Endothelial cell of umbilical vein (primary cell): ENCODE measurements around the gene SLC39A13. TPM values are rescaled to one million over a fixed set of nuclear protein-coding genes. Genes with fewer than 3 reads are reported as not detected.

Experiments
- BruUV-seq: library from RNA; stranded (reverse); fragments of 400-500 nt; replicated peaks from 2 replicates; lab custom pipeline; 2021; lab: Mats Ljungman, UMichigan
- CTCF ChIA-PET: fragments of 300-600, 350-600 bp; sonication (Branson Sonifier 250); formaldehyde crosslinking; loops from one replicate; lab custom pipeline; 2021; ENCODE audit warnings: antibody characterized with exemption, inconsistent platforms; lab: Charles Lee
- POLR2A ChIA-PET: fragments of 300-600, 350-600 bp; sonication (Branson Sonifier 250); formaldehyde crosslinking; loops from one replicate; lab custom pipeline; 2021; ENCODE audit warnings: antibody characterized with exemption, inconsistent platforms; lab: Charles Lee
- DNase-seq: peaks from one replicate; pipeline ENCODE4 v3.0.0-alpha.2; 2011; ENCODE audit warnings: low read depth, low spot score
- FAIRE-seq: peaks from 2 replicates; lab custom pipeline; 2011; peaks lifted over from hg19 to GRCh38; lab: Jason Lieb, UNC
- H2AFZ ChIP-seq: 2 replicates; pipeline ENCODE4 v1.6.0; 2012; ENCODE audit warnings: low read depth, low read length, control low read depth, inconsistent platforms
- H3K27ac ChIP-seq: 2 replicates; pipeline ENCODE4 v1.5.1; 2011; ENCODE audit warnings: low read depth, mild to moderate bottlenecking, control low read depth, low read length, moderate library complexity; ENCODE audit not compliant: insufficient read depth
- H3K27me3 ChIP-seq, 2 experiments: 2 replicates each; pipeline versions ENCODE4 v1.6.0 to v1.6.1; 2011; ENCODE audit warnings: low read length in 2 of 2, mixed read lengths in 1 of 2; ENCODE audit not compliant: control insufficient read depth in 2 of 2, insufficient read depth in 2 of 2
- H3K36me3 ChIP-seq, 2 experiments: 2 replicates in 1 of 2; 3 replicates in 1 of 2; pipeline ENCODE4 v1.5.1; 2011; ENCODE audit warnings: low read length in 2 of 2, mild to moderate bottlenecking in 1 of 2, moderate library complexity in 1 of 2; ENCODE audit not compliant: control insufficient read depth in 2 of 2, insufficient read depth in 2 of 2; ENCODE audit errors: extremely low read depth in 1 of 2
- H3K4me1 ChIP-seq: 3 replicates; pipeline ENCODE4 v1.5.1; 2011; ENCODE audit warnings: mild to moderate bottlenecking, low read length; ENCODE audit not compliant: control insufficient read depth, insufficient read depth; ENCODE audit errors: extremely low read depth
- H3K4me2 ChIP-seq: 2 replicates; pipeline ENCODE4 v1.6.1; 2011; ENCODE audit warnings: low read length, control low read depth, mixed read lengths; ENCODE audit not compliant: insufficient read depth
- H3K4me3 ChIP-seq, 3 experiments: fragments of 200-600 bp in 1 of 3; sonication (generic), shearing (Covaris generic) in 1 of 3; replicated peaks in 1 of 3; 2 replicates each; pipeline ENCODE4 v1.5.1; 2011 to 2016; ENCODE audit warnings: control low read depth in 3 of 3, low read length in 3 of 3, mild to moderate bottlenecking in 2 of 3, inconsistent platforms in 1 of 3, low read depth in 1 of 3, moderate library complexity in 1 of 3; ENCODE audit not compliant: insufficient read depth in 1 of 3
- H3K79me2 ChIP-seq: 2 replicates; pipeline ENCODE4 v1.6.0; 2012; ENCODE audit warnings: low read length, inconsistent platforms; ENCODE audit not compliant: control insufficient read depth, insufficient read depth
- H3K9ac ChIP-seq: replicated peaks from 2 replicates; pipeline ENCODE3; 2011; ENCODE audit warnings: low read length, control low read depth; ENCODE audit not compliant: insufficient read depth; ENCODE audit errors: extremely low read depth
- H3K9me1 ChIP-seq: replicated peaks from 3 replicates; pipeline ENCODE4 v1.6.0; 2011; ENCODE audit warnings: mild to moderate bottlenecking, low read length; ENCODE audit not compliant: control insufficient read depth, insufficient read depth; ENCODE audit errors: extremely low read depth
- H3K9me3 ChIP-seq: replicated peaks from 2 replicates; pipeline ENCODE4 v1.5.1; 2012; ENCODE audit warnings: low read length, inconsistent platforms; ENCODE audit not compliant: control insufficient read depth, insufficient read depth
- H4K20me1 ChIP-seq: replicated peaks from 2 replicates; pipeline ENCODE3; 2011; ENCODE audit warnings: mild to moderate bottlenecking, low read length; ENCODE audit not compliant: control insufficient read depth, insufficient read depth; ENCODE audit errors: extremely low read depth
- EZH2 ChIP-seq: IDR thresholded peaks from 2 replicates; pipeline ENCODE4 v1.6.1; 2012; ENCODE audit warnings: borderline replicate concordance, low read depth, mild to moderate bottlenecking, moderate library complexity, low read length, inconsistent platforms; ENCODE audit not compliant: severe bottlenecking
- FOS ChIP-seq: IDR thresholded peaks from 2 replicates; pipeline ENCODE4 v1.6.1; 2011; ENCODE audit warnings: mild to moderate bottlenecking, low read length, moderate library complexity, borderline replicate concordance; ENCODE audit not compliant: insufficient read depth
- GATA2 ChIP-seq: IDR thresholded peaks from 2 replicates; pipeline ENCODE4 v1.7.0; 2011; ENCODE audit warnings: low read depth, mild to moderate bottlenecking, moderate library complexity, mixed read lengths, low read length; ENCODE audit not compliant: insufficient read length, insufficient read depth
- JUN ChIP-seq: IDR thresholded peaks from 2 replicates; pipeline ENCODE4 v1.6.1; 2011; ENCODE audit warnings: borderline replicate concordance, low read depth; ENCODE audit not compliant: insufficient read length, insufficient read depth
- MYC ChIP-seq: IDR thresholded peaks from one replicate; pipeline ENCODE4 v1.6.1; 2011; ENCODE audit warnings: mild to moderate bottlenecking, low read depth, low read length
- POLR2A ChIP-seq: IDR thresholded peaks from 2 replicates; pipeline ENCODE4 v1.6.1; 2012; ENCODE audit warnings: low read depth, mild to moderate bottlenecking, control low read depth, low read length
- POLR2AphosphoS5 ChIP-seq: IDR thresholded peaks from 2 replicates; pipeline ENCODE4 v1.6.1; 2012; ENCODE audit warnings: low read depth, mild to moderate bottlenecking, control low read depth, low read length, moderate library complexity; ENCODE audit not compliant: insufficient read depth
- dilution Hi-C: fragments of 300-500 bp; cut with MboI; formaldehyde crosslinking; loops from one replicate; pipeline ENCODE4 v1.15.0; 2019; ENCODE audit warnings: low sequenced_read_pairs; ENCODE audit not compliant: extremely low pct_ligation_motif_present
- intact Hi-C: fragments of 100-400 bp; cut with micrococcal nuclease; formaldehyde crosslinking; loops from one replicate; pipeline ENCODE4 v1.10.0; 2022
- polyA plus RNA-seq, 4 experiments: library from polyadenylated mRNA; depleted of rRNA in 3 of 4; stranded (reverse) in 3 of 4; unstranded in 1 of 4; fragments of >200 nt; gene quantifications; 2 replicates each; pipeline versions ENCODE4 v1.2.1 to v1.2.3, GENCODE V29; 2011 to 2012; ENCODE audit warnings: missing spikeins in 1 of 4
- total RNA-seq: library from RNA; stranded (reverse); gene quantifications from 2 replicates; pipeline ENCODE4 v1.2.3, GENCODE V29; 2021
- TF ChIP-seq, protein P1 (sequence below), 2 donors: IDR thresholded peaks; 1 replicate in 1 of 2; 2 replicates in 1 of 2; pipeline ENCODE4 v1.5.1; 2011; ENCODE audit warnings: low read length in 2 of 2, mild to moderate bottlenecking in 2 of 2, moderate library complexity in 2 of 2, control low read depth in 1 of 2, inconsistent platforms in 1 of 2, low read depth in 1 of 2; ENCODE audit not compliant: insufficient read depth in 1 of 2; ENCODE audit errors: extremely low read depth in 1 of 2
- TF ChIP-seq, protein P2 (sequence below): IDR thresholded peaks from 2 replicates; pipeline ENCODE4 v1.6.1; 2011; ENCODE audit not compliant: insufficient read depth, insufficient read length

The SLC39A13 gene
- total and polyA plus RNA-seq, 2 donors (not counting 3 experiments of a cell fraction or from before 2014, with no cell fraction given) = 91.9 to 94.3 TPM

DNA sequence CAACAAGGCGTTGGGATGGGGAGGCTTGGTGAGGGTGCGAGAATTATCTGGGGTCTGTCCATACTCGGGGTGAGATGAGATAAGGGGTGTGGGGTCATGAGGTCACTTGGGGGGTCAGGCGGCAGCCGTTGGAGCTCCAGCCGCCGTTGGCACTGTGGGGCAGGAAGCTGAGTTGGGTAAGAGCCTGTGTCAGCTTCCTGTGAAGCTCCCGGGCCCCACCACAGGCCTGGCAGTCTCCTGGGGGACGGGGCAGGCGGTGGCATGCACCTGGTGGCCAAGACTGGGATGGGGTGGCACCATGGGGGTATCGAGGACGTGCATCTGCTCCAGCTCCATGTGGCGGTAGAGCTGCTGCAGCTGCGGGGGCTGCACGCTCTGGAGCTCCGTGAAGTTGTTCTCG lies 48.8 kb upstream of the SLC39A13 start:
- Histone ChIP-seq H3K27me3 (no peaks in the 10 kb centered on the region), H3K4me3 (no peak overlapping the region), H3K36me3 (no peaks in the 10 kb centered on the region), H2AFZ (no peak overlapping the region), H3K27ac (no peak overlapping the region), H4K20me1 (no peaks in the 10 kb centered on the region), H3K4me1 (no peaks in the 10 kb centered on the region), H3K9ac (no peak overlapping the region), H3K9me1 (no peaks in the 10 kb centered on the region), H3K9me3 (no peaks in the 10 kb centered on the region), H3K79me2 (no peaks in the 10 kb centered on the region), H3K4me2 (no peak overlapping the region)
- TF ChIP-seq, protein P1, sequence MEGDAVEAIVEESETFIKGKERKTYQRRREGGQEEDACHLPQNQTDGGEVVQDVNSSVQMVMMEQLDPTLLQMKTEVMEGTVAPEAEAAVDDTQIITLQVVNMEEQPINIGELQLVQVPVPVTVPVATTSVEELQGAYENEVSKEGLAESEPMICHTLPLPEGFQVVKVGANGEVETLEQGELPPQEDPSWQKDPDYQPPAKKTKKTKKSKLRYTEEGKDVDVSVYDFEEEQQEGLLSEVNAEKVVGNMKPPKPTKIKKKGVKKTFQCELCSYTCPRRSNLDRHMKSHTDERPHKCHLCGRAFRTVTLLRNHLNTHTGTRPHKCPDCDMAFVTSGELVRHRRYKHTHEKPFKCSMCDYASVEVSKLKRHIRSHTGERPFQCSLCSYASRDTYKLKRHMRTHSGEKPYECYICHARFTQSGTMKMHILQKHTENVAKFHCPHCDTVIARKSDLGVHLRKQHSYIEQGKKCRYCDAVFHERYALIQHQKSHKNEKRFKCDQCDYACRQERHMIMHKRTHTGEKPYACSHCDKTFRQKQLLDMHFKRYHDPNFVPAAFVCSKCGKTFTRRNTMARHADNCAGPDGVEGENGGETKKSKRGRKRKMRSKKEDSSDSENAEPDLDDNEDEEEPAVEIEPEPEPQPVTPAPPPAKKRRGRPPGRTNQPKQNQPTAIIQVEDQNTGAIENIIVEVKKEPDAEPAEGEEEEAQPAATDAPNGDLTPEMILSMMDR (IDR thresholded peaks at IDR 0.05; ENCODE audit: extremely low read depth in 1 of 2, insufficient read depth in 1 of 2, low read depth in 1 of 2, low read length in 2 of 2) = no peak
- no peak for TF ChIP-seq MYC
- no peak for TF ChIP-seq EZH2
- no peak for TF ChIP-seq POLR2A
- TF ChIP-seq, protein P2, sequence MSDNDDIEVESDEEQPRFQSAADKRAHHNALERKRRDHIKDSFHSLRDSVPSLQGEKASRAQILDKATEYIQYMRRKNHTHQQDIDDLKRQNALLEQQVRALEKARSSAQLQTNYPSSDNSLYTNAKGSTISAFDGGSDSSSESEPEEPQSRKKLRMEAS = no peak
- intact Hi-C loops = no loop called here
- ChIA-PET POLR2A (no interaction called here), CTCF (interaction anchor here (0.8 to 1.2 kb wide), 2 partner anchors 15 to 207 kb away, joined by 3 to 4 read pairs; no protein-coding TSS in a partner anchor)
- DNase-seq = no peak
- no TSS peak for BruUV-seq
- dilution Hi-C loops = no loop called here
- no peak for FAIRE-seq

DNA sequence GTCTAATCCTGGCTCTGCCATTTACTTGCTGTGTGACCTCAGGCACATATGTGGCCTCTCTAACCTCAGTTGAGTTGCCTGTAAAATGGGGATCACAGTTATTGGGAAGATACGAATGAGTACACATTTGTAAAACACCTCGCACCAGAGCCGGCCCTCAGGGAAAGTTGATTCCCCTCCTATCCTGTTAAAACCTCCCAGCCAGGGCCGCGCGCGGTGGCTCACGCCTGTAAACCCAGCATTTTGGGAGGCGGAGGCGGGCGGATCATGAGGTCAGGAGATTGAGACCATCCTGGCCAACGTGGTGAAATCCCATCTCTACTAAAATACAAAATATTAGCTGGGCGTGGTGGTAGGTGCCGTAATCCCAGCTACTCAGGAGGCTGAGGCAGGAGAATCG lies 48.0 kb upstream of the SLC39A13 start:
- no TSS peak for BruUV-seq
- Histone ChIP-seq H3K79me2 (no peaks in the 10 kb centered on the region), H3K36me3 (no peaks in the 10 kb centered on the region), H3K9me3 (no peaks in the 10 kb centered on the region), H4K20me1 (no peaks in the 10 kb centered on the region), H3K4me2 (no peak overlapping the region), H3K9me1 (no peaks in the 10 kb centered on the region), H3K27ac (no peak overlapping the region), H3K27me3 (no peaks in the 10 kb centered on the region), H2AFZ (no peak overlapping the region), H3K9ac (no peak overlapping the region), H3K4me3 (no peak overlapping the region), H3K4me1 (no peaks in the 10 kb centered on the region)
- CTCF ChIA-PET = interaction anchor here (0.8 to 1.2 kb wide), 3 partner anchors 14 to 207 kb away, joined by 3 to 4 read pairs (median 3); no protein-coding TSS in a partner anchor
- FAIRE-seq (no peak), DNase-seq (no peak)
- TF ChIP-seq POLR2A (no peak), GATA2 (no peak), EZH2 (no peak), JUN (no peak), MYC (no peak), POLR2AphosphoS5 (no peak), FOS (no peak)
- TF ChIP-seq, protein P2 = no peak
- TF ChIP-seq, protein P1 (IDR thresholded peaks at IDR 0.05; ENCODE audit: extremely low read depth in 1 of 2, insufficient read depth in 1 of 2, low read depth in 1 of 2, low read length in 2 of 2) = no peak
- dilution Hi-C loops (no loop called here), intact Hi-C loops (no loop called here)
- POLR2A ChIA-PET = interaction anchor here (0.7 kb wide), 1 partner anchor 52 kb away, joined by 4 read pairs; no protein-coding TSS in a partner anchor
